ENCODE measurements around the gene ACTA2. TPM values are rescaled to one million over a fixed set of nuclear protein-coding genes. Genes with fewer than 3 reads are reported as not detected.

The ACTA2 gene
- total and polyA plus RNA-seq, 7 donors, result 39.6 to 73.1 (median 56.6) TPM

DNA sequence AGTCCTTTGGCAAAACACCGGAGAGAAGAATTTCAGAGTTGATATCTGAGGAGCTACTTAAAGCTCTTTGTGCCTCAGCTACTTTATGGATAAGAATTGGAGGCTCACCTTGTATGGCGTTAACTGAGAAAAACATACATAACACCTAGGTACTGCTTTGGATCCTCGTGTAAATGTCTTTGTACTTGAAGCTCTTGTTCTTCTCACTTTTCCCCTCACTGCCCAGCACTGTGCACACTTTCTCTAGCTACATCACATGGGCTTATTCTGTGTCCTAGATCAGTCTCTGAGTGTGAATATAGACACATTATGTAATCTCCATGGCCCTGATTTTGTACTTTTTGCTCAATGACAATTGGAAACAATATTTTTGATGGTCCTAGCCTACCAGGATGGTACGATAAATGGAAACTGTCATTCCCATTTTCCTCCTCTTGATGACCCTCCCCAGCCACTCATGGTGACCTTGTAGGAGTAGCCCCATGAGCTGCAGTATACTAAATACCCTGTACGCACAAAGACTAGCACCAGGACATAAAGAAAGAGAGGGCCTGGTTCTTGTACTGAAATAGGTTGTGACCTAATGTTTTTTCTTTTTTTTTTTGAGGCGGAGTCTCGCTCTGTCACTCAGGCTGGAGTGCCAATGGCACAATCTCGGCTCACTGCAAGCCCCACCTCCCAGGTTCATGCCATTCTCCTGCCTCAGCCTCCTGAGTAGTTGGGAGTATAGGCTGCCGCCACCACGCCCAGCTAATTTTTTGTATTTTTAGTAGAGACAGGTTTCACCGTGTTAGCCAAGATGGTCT is 50.4 kb downstream of the ACTA2 start:
- Histone ChIP-seq H3K27me3 (ENCODE audit: insufficient read depth in 3 of 3, low read length in 2 of 3) (no peaks in the 10 kb centered on the region), H3K4me3 (no peak overlapping the region), H3K9me3 (no peaks in the 10 kb centered on the region), H3K27ac (no peak overlapping the region), H3K36me3 (ENCODE audit: insufficient read depth in 1 of 2, low read depth in 1 of 2) (no peaks in the 10 kb centered on the region), H3K4me1 (no peaks in the 10 kb centered on the region)
- 91 to 95% (median 94%) methylated on average over 11 of the region's 11 CpGs for WGBS, 3 donors
- intact Hi-C loops (cut with DNase I), result no loop called here
- DNase-seq, result no peak
- ATAC-seq, result no peak
- no peak for TF ChIP-seq CTCF (IDR thresholded peaks at IDR 0.05)

GRCh38 chr10:88901206-88901983 is 51.2 kb downstream of the ACTA2 start:
- intact Hi-C loops (cut with DNase I), result no loop called here
- H3K27ac ChIP-seq, result no peak overlapping the region
- no peak for TF ChIP-seq CTCF (IDR thresholded peaks at IDR 0.05)
- H3K27me3 ChIP-seq (ENCODE audit: insufficient read depth in 3 of 3, low read length in 2 of 3), result no peaks in the 10 kb centered on the region
- DNase-seq, result no peak
- no peaks in the 10 kb centered on the region for H3K4me1 ChIP-seq
- no peaks in the 10 kb centered on the region for H3K9me3 ChIP-seq
- no peak for ATAC-seq
- WGBS, 3 donors, result 93 to 98% (median 95%) methylated on average over 1 of the region's 1 CpG
- no peaks in the 10 kb centered on the region for H3K36me3 ChIP-seq (ENCODE audit: insufficient read depth in 1 of 2, low read depth in 1 of 2)
- no peak overlapping the region for H3K4me3 ChIP-seq

- Histone ChIP-seq H3K4me3 (no peak overlapping the region), H3K4me1 (no peaks in the 10 kb centered on the region), H3K27ac (no peak overlapping the region), H3K27me3 (ENCODE audit: insufficient read depth in 3 of 3, low read length in 2 of 3) (no peaks in the 10 kb centered on the region), H3K36me3 (ENCODE audit: insufficient read depth in 1 of 2, low read depth in 1 of 2) (no peaks in the 10 kb centered on the region), H3K9me3 (no peaks in the 10 kb centered on the region)
- intact Hi-C loops (cut with DNase I), result no loop called here
- no peak for TF ChIP-seq CTCF (IDR thresholded peaks at IDR 0.05)
- no peak for ATAC-seq
- WGBS, 3 donors, result 51 to 68% (median 58%) methylated on average over 2 of the region's 2 CpGs
- DNase-seq, result no peak
Measured at GRCh38 chr10:88899886-88900285, 52.7 kb downstream of the ACTA2 start.

GRCh38 chr10:88898727-88899126 is 53.8 kb downstream of the ACTA2 start:
- no peak for ATAC-seq
- Histone ChIP-seq H3K27me3 (ENCODE audit: insufficient read depth in 3 of 3, low read length in 2 of 3) (no peaks in the 10 kb centered on the region), H3K36me3 (ENCODE audit: insufficient read depth in 1 of 2, low read depth in 1 of 2) (no peaks in the 10 kb centered on the region), H3K4me1 (no peaks in the 10 kb centered on the region), H3K4me3 (no peak overlapping the region), H3K9me3 (no peaks in the 10 kb centered on the region), H3K27ac (no peak overlapping the region)
- DNase-seq, result no peak
- WGBS, 3 donors, result 71 to 90% (median 74%) methylated on average over 3 of the region's 3 CpGs
- no peak for TF ChIP-seq CTCF (IDR thresholded peaks at IDR 0.05)
- intact Hi-C loops (cut with DNase I), result no loop called here
